Stimulated activated CD8-positive, alpha-beta memory T cell treated with anti-CD3 and anti-CD28 coated beads, Interleukin-7, amount 100 ng/mL, for 24 hours (primary cell): Measurements from ENCODE around the gene TMBIM1.
A peak's percentile ranks its signal among the peaks of the same experiment; 100 is the strongest.

Experiments used
- DNase-seq: peaks from one replicate; pipeline ENCODE4 v3.0.0-alpha.2; 2020; ENCODE audit warnings: low read depth

TMBIM1 gene

DNA sequence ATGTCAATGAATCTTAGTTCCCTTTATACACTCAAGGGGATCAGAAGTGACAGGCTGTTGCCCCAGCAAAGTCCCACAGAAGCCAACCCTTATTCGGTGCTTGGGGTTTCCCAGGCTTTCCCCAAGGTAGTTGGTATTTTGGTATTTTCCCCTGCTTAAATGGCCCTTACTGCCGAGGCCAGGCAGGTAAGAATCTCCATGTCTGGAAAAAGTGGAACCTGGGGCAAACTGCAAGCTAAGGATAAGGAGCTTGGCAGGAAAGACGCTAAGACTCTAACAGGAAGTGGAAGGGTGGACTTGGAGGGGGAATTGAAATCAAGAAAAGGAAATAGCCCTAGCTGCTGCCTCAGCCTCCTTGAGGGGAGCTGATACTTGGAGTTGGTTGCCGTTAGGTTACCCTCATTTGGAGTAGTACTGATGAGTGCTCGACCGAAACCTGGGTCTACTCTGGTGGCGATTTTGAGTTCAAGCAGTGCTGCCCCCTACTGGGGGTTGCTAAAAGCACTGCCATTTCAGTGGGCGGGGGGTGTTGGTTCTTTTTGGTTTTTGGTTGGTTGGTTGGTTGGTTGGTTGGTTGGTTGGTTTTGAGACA is 34.8 kb downstream of the TMBIM1 start:
- DNase-seq: peak; percentile 45

DNA sequence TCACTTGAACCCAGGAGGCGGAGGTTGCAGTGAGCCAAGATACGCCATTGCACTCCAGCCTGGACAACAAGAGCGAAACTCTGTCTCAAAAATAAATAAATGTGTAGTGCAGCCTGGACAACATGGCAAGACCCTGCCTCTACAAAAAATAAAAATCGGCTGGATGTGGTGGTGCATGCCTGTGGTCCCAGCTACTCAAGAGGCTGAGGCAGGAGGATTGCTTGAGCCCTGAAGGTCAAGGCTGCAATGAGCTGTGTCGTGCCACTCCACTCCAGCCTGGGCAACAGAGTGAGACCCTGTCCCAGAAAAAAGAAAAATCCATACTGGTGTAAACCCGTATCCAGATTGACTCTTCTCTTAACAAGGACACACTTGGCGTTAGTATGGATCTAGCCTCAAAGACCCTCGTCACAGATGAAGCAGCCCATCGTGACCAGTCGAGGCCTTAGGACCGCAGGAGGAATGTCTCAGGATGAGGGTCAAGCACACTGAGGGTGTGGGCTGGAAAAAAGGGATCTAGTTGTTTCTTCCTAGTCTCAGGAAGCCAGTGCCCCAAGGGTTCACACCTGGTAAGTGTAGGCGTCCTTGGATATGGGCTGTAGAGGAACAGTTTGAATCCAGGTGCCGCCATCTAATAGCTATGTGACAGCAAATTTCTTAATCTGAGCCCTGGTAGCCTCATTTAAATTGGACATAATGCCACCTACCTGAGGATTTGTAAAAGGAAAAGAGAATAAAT is 35.5 kb downstream of the TMBIM1 start:
- DNase-seq: no peak

DNA sequence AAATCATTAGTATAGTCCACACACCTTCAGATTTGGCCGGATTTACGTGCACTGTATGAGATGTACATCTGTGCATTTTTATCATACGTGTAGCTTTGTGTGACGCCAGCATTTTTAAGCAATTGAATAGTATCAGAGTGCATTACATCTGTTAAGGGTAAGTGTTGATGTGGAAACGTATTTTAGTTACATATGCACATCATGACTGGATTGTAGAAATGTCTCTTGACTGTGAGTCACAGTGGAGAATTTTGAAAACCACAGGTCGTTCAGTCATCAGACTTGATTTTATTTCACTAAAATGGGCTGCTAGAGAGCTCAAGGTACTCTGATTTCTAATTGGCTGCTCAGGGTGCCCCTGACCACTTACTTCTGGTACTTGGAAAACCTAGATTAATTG is 36.9 kb downstream of the TMBIM1 start:
- DNase-seq: no peak

DNA sequence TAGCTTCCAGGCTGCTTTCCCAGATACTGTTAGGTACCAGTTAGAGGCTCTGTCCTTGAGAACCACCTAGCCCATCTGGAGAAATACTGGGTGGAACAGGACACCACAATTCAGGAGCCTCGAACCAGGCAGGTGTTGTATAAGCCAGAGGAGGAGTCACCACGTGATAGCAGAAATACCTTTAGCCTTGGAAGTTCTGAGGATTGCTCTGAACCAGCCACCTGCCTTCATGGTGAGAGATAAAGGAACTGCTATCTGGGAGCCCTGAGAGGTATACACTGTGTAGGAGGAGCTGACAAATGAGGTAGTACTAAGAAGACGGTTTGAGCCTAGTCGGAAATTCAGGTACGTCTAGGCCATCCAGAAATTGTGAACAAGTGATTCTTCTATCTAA is 39.1 kb downstream of the TMBIM1 start:
- DNase-seq: no peak

DNA sequence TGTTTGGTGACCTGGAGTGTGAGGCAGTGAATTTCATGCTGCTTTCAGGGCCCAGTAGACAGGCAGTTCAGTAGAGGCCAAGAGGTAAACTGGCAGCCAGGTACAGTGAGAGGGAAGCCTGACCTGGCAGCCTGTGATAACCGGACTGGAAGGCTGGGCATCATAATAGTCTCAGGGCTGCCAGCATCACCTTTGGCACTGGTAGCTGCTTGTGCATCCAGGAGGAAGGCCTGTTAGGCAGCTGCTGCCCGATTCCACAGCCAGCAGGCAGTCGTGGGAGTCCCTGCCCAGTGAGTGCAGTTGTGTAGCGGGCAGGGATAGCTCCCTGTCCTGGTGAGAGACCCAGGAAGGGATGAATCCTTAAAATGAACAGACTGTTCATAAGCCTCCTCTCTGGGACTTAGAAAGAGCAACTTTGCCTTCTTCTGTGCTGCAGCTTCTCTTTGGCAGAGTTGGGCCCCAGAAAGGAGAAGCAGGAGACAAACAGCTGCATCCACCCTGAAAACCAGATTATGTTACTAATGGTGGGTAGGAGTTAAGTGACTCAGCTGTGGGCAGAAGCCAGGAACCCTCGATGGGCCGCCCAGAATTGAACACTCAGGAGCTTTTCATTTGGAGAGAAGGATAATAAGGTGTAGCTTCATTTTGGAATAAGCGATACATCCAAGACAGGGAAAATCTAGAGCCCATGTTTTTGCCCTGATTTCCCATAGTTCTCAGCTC is 39.6 kb downstream of the TMBIM1 start:
- DNase-seq: no peak

DNA sequence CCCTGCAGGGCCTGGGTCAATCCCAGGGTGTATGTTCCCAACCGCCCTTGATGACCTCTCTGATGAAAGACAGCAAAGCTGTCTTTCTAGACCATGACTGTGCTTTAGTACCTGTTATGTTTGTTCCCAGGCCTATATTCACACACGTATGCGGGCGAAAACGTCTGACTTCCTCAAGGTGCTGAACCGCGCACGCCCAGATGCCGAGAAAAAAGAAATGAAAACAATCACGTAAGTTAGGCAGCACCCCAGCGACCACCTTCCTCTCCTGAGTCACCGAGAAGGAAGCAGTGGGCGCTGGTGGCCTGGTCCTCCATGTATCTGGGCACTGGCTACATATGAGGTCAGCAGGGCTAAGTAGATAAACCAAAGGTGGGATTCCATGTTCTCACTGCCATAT is 42.6 kb downstream of the TMBIM1 start:
- no peak for DNase-seq

- no peak for DNase-seq
Measured at GRCh38 chr2:218245214-218245613, 47.1 kb downstream of the TMBIM1 start.

- DNase-seq: no peak
Measured at GRCh38 chr2:218244665-218245064, 47.6 kb downstream of the TMBIM1 start.

- DNase-seq: no peak
Measured at GRCh38 chr2:218244204-218244603, 48.1 kb downstream of the TMBIM1 start.

DNA sequence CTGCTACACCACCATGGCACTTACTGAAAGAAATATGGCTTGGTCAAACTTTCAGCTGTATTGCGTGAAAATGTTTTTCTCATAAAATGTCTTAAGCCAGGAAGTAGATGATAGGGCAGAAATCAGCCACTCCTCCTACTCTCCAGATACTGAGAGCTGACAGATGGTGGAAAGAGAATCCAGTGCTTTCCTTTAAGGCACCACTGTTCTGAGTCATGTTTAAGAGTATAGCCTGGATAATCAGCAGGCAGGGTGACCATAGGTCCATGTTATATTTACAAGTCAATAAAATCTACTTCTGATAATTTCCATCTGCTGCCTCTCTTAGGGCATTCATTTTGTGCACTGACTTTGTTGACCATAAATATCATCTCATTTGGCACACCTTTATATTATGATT is 53.4 kb downstream of the TMBIM1 start:
- no peak for DNase-seq

DNA sequence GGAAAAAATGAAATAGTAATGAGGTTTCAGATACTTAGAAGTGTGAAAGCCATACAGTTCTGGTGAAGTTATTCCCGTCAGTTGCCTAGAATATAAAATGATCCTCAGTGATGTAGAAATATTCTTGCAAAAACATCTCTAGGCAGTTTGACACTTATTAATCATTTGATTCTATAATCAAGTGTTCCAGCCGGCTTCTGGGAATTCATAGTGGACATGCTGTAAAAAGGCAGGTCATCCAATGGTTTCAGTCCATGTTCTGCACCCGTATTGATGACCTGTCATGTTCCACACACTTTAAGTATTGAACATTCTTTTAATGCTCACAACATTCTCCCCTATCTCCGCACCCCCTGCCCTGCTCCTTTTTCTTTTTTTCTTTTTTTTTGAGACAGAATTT is 55.5 kb downstream of the TMBIM1 start:
- no peak for DNase-seq

- DNase-seq: no peak
Measured at GRCh38 chr2:218235017-218235416, 57.3 kb downstream of the TMBIM1 start.

DNA sequence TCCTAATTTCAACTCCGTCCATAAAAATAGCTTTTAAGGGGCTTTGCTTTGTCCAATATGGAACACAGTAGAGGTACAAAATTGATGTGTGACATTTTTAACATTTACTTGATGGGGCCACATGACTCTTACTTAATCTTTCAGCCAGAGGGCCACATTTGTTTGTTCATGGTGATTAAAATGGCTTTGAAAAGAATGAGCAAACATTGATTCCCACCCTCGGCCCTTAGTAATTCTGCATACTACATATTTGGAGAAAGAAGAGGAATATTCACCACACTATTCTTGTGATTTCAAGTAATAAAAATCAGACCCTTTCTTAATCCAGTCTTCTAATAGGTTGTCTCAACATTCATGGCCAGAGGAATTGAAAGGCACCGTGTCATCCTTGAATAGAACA is 57.8 kb downstream of the TMBIM1 start:
- DNase-seq: no peak

- DNase-seq: no peak
Measured at GRCh38 chr2:218233543-218233942, 58.8 kb downstream of the TMBIM1 start.

DNA sequence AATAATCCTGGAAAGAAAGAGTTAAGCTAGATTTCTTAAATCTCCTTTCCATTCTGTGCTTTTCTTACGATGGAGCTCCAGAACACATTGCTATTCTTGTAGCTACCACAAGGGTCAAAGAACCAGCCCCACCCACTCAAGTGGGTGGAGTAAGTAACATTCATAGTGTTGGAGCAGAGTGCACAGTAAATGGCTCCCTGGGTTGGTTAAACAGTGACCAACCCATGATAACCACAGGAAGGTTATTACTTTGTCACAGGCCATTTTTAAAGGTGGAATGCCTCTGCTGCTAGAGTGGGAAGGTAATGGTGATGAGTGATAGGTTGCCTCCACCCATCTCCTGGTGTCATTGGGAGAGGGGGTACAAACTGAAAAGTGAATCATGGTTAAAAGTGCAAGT is 61.4 kb downstream of the TMBIM1 start:
- no peak for DNase-seq

GRCh38 chr2:218229851-218230250 is 62.5 kb downstream of the TMBIM1 start:
- no peak for DNase-seq

DNA sequence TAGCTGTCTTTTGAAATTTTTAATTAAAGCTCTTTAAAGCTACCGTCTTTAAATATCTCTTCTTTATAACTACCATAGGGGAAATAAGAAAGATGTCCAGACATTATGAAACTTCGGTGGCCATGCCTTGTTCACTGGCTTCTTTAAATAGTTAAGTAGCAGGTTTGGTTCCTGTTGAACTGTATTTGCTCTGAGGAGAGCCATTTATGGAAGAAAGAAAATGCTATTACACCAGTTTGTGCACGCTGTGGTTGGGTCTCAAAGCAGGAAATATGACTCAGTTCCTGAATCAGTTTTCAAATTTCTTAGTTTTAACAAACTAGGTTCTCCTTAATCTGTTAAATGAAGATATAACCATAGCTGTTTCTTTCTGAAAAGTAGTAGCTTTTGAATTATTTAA is 63.1 kb downstream of the TMBIM1 start:
- no peak for DNase-seq

DNA sequence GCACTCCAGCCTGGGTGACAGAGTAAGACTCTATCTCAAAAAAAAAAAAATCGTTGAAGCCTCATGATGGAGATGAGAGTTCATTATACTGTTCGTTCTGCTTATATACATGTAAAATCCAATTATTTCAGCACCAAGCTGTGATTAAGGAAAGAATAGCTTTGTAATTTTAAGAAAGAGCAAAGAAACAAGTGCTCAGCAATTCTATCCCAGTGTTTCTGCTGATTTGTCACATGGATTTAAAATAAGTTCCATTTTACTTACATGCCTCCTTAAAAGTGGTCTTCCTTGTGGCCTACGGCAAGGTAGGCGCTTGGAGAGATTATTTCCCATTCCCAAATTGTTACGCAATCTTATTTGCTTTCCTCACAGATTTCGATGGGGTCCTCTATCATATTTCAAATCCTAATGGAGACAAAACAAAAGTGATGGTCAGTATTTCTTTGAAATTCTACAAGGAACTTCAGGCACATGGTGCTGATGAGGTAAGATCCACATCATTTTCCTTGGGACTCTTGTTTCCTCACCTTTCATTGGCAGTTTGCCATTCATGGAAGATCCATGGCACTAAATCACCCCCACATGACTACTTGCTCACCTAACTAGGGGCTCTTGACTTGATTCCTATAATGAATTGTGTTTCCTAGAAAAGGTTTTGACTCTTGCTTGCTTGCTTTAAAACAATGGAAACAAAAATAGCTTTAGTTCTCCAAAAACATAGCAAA is 63.8 kb downstream of the TMBIM1 start:
- DNase-seq: no peak

- DNase-seq: no peak
Measured at GRCh38 chr2:218226903-218227302, 65.4 kb downstream of the TMBIM1 start.
